Endothelial cell of umbilical vein (primary cell): ENCODE results near the gene PCNA.
"Not testable (repeated sequence)": the region's sequence is repeated elsewhere in the genome, so short reads cannot be mapped to it uniquely, and the experiment has no call there.

Source experiments
- EZH2 ChIP-seq: IDR thresholded peaks from 2 replicates; pipeline ENCODE4 v1.6.1; 2012; ENCODE audit warnings: borderline replicate concordance, low read depth, mild to moderate bottlenecking, moderate library complexity, low read length, inconsistent platforms; ENCODE audit not compliant: severe bottlenecking
- FOS ChIP-seq: IDR thresholded peaks from 2 replicates; pipeline ENCODE4 v1.6.1; 2011; ENCODE audit warnings: mild to moderate bottlenecking, low read length, moderate library complexity, borderline replicate concordance; ENCODE audit not compliant: insufficient read depth
- GATA2 ChIP-seq: IDR thresholded peaks from 2 replicates; pipeline ENCODE4 v1.7.0; 2011; ENCODE audit warnings: low read depth, mild to moderate bottlenecking, moderate library complexity, mixed read lengths, low read length; ENCODE audit not compliant: insufficient read length, insufficient read depth
- JUN ChIP-seq: IDR thresholded peaks from 2 replicates; pipeline ENCODE4 v1.6.1; 2011; ENCODE audit warnings: borderline replicate concordance, low read depth; ENCODE audit not compliant: insufficient read length, insufficient read depth
- MYC ChIP-seq: IDR thresholded peaks from one replicate; pipeline ENCODE4 v1.6.1; 2011; ENCODE audit warnings: mild to moderate bottlenecking, low read depth, low read length
- POLR2A ChIP-seq: IDR thresholded peaks from 2 replicates; pipeline ENCODE4 v1.6.1; 2012; ENCODE audit warnings: low read depth, mild to moderate bottlenecking, control low read depth, low read length
- POLR2AphosphoS5 ChIP-seq: IDR thresholded peaks from 2 replicates; pipeline ENCODE4 v1.6.1; 2012; ENCODE audit warnings: low read depth, mild to moderate bottlenecking, control low read depth, low read length, moderate library complexity; ENCODE audit not compliant: insufficient read depth
- TF ChIP-seq, protein P1 (sequence below), 2 donors: IDR thresholded peaks; 1 replicate in 1 of 2; 2 replicates in 1 of 2; pipeline ENCODE4 v1.5.1; 2011; ENCODE audit warnings: low read length in 2 of 2, mild to moderate bottlenecking in 2 of 2, moderate library complexity in 2 of 2, control low read depth in 1 of 2, inconsistent platforms in 1 of 2, low read depth in 1 of 2; ENCODE audit not compliant: insufficient read depth in 1 of 2; ENCODE audit errors: extremely low read depth in 1 of 2
- TF ChIP-seq, protein P2 (sequence below): IDR thresholded peaks from 2 replicates; pipeline ENCODE4 v1.6.1; 2011; ENCODE audit not compliant: insufficient read depth, insufficient read length

DNA sequence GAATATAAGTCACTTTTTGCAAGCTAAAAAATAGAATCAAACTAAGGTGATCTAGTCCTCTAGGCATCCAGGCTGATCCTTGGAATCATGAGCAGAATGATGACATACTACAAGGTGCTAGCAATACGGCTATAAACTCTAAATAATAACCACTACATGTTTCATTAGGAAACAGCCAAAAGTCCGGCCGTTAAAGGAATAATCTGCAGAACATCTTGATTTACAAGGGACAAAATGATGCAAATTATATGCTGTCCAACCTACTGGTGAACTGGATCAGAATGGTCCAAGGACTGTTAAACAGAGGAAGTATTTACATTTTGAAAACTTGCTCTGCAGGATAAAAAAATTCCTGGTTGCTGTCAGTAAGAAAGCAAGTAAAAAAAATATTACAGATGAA is 19.8 kb downstream of the PCNA start:
- not testable (repeated sequence) for TF ChIP-seq EZH2, GATA2, POLR2A, JUN, POLR2AphosphoS5, MYC, FOS
- TF ChIP-seq, protein P1, sequence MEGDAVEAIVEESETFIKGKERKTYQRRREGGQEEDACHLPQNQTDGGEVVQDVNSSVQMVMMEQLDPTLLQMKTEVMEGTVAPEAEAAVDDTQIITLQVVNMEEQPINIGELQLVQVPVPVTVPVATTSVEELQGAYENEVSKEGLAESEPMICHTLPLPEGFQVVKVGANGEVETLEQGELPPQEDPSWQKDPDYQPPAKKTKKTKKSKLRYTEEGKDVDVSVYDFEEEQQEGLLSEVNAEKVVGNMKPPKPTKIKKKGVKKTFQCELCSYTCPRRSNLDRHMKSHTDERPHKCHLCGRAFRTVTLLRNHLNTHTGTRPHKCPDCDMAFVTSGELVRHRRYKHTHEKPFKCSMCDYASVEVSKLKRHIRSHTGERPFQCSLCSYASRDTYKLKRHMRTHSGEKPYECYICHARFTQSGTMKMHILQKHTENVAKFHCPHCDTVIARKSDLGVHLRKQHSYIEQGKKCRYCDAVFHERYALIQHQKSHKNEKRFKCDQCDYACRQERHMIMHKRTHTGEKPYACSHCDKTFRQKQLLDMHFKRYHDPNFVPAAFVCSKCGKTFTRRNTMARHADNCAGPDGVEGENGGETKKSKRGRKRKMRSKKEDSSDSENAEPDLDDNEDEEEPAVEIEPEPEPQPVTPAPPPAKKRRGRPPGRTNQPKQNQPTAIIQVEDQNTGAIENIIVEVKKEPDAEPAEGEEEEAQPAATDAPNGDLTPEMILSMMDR (IDR thresholded peaks at IDR 0.05; ENCODE audit: extremely low read depth in 1 of 2, insufficient read depth in 1 of 2, low read depth in 1 of 2, low read length in 2 of 2) = not testable (repeated sequence)
- TF ChIP-seq, protein P2, sequence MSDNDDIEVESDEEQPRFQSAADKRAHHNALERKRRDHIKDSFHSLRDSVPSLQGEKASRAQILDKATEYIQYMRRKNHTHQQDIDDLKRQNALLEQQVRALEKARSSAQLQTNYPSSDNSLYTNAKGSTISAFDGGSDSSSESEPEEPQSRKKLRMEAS = not testable (repeated sequence)
